Measurements from ENCODE around the gene INTS11. TPM values are rescaled to one million over a fixed set of nuclear protein-coding genes. Genes with fewer than 3 reads are reported as not detected.

INTS11 gene
- total and polyA plus RNA-seq, 10 of the 15 experiments (the other 5 are each of a cell fraction or from before 2014, with no cell fraction given): 2.5 to 117 (median 77.7) TPM

DNA sequence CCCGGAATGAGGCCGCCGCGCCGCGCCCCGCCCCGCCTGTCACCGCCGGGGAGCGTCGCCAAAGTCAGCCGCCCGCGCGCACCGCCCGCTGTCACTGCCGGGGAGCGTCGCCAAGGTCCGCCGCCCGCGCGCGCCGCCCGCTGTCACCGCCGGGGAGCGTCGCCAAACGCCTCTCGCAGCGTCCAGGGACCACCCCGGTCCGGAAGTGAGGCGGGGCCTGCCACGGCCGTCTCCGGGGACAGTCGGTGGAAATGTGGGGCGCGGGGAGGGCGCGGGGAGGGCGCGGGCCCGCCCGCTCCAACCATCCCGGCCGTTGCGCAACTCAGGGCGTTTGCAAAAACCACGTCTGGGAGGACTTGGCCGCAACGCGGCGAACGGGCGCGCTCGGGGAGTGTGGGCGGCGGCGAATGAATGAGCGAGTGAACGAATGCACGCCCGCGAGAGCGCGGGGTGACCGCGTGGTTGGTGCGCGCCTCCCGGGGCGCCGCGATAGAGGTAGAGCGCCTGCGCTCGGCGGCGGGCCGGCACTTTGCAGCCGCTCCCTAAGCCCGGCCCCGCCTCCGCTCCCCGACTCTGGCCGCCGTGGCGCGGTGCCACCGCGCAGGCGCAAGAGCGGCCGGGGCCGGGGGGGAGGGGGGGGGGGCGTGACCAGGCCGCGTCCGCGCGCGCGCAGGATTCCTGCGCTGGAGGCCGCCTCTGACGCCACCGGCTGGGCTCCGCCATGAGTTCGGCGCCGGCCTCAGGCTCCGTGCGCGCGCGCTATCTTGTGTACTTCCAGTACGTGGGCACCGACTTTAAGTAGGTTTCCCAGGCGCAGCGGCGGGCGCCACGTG is 16.3 kb downstream of the INTS11 start, which contains the start of the genes ACAP3 and PUSL1:
ACAP3 (minus strand) TSS at position 8 of the 833 bp plus-strand sequence. CDS start 115 bp downstream, outside the sequence.
PUSL1 (plus strand) TSS at position 675 of the 833 bp plus-strand sequence; CDS start at position 722, 47 bp downstream.
- H3K4me3 ChIP-seq: peak within 1 kb of the TSS; percentile 84
- peak within 1 kb of the TSS; percentile 77 for H3K9ac ChIP-seq (ENCODE audit: control insufficient read depth, insufficient read depth, low read length)
- no peaks in the 10 kb centered on the region for H3K27me3 ChIP-seq (replicated peaks in 1 of 2; ENCODE audit: control insufficient read depth in 2 of 2, insufficient read depth in 2 of 2, low read length in 1 of 2)
- no peaks in the 10 kb centered on the region for H4K20me1 ChIP-seq (ENCODE audit: control insufficient read depth, insufficient read depth)
- peak within 1 kb of the TSS; percentile 87 for H2AFZ ChIP-seq (ENCODE audit: control insufficient read depth, low read depth, low read length)
- ChIA-PET SMC1A (ENCODE audit: uncharacterized antibody, unreplicated experiment) (no interaction called here), POLR2A (no interaction called here), CTCF (no interaction called here), RAD21 (ENCODE audit: unreplicated experiment) (no interaction called here)
- ATAC-seq (peak; percentile 68), FAIRE-seq (peak; percentile 65), DNase-seq (ENCODE audit: low read depth, low spot score) (peak; percentile 40)
- in situ Hi-C loops (cut with MboI): no loop called here
- BruUV-seq (replicated peaks): no TSS peak
- peaks cover 27% of the 10 kb centered on the region for H3K4me1 ChIP-seq (ENCODE audit: control insufficient read depth, insufficient read depth, low read length)
- peak within 1 kb of the TSS; percentile 78 for H3K27ac ChIP-seq (ENCODE audit: control insufficient read depth, insufficient read depth)
- peak within 1 kb of the TSS; percentile 99 for H3K4me2 ChIP-seq (ENCODE audit: control insufficient read depth, insufficient read depth)
- peaks cover 26% of the 10 kb centered on the region for H3K79me2 ChIP-seq (ENCODE audit: control insufficient read depth, insufficient read depth, low read length)
- intact Hi-C loops (cut with micrococcal nuclease; ENCODE audit: unreplicated experiment): loop anchor here (2.0 to 5.0 kb wide), 2 partner anchors 67 to 191 kb away; partner anchors contain the start of genes AURKAIP1 and C1orf159
- under 1% methylated on average over 93 of the region's 131 CpGs for WGBS (ENCODE audit: insufficient coverage, insufficient replicate concordance, low lambda C conversion rate, missing lambda C conversion rate)
- no peaks in the 10 kb centered on the region for H3K9me3 ChIP-seq (replicated peaks; ENCODE audit: control insufficient read depth, insufficient read depth, low read length)
- H3K36me3 ChIP-seq (ENCODE audit: control insufficient read depth in 2 of 2, insufficient read depth in 2 of 2, low read length in 1 of 2): peaks cover 0 to 14% of the 10 kb centered on the region in 2 experiments; a peak in 3 of 4 replicates
- no peak for TF ChIP-seq ZBTB40 (IDR thresholded peaks at IDR 0.05; ENCODE audit: borderline replicate concordance)
- no peak; the same call in 1 of the 2 replicates for TF ChIP-seq TAF1 (IDR thresholded peaks at IDR 0.05; ENCODE audit: borderline replicate concordance, low read depth, low read length)
- TF ChIP-seq, protein P1, sequence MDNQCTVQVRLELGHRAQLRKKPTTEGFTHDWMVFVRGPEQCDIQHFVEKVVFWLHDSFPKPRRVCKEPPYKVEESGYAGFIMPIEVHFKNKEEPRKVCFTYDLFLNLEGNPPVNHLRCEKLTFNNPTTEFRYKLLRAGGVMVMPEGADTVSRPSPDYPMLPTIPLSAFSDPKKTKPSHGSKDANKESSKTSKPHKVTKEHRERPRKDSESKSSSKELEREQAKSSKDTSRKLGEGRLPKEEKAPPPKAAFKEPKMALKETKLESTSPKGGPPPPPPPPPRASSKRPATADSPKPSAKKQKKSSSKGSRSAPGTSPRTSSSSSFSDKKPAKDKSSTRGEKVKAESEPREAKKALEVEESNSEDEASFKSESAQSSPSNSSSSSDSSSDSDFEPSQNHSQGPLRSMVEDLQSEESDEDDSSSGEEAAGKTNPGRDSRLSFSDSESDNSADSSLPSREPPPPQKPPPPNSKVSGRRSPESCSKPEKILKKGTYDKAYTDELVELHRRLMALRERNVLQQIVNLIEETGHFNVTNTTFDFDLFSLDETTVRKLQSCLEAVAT (IDR thresholded peaks at IDR 0.05): 0 out of 2 replicates have a peak, but pooled peaks have one; percentile 39
- 0 out of 2 replicates have a peak, but pooled peaks have one; percentile 45 for TF ChIP-seq TARDBP (IDR thresholded peaks at IDR 0.05; ENCODE audit: borderline replicate concordance)
- no peak; the same call in 1 of the 2 replicates for TF ChIP-seq NR2C1 (IDR thresholded peaks at IDR 0.05)
- no peak for TF ChIP-seq TCF12 (IDR thresholded peaks at IDR 0.05; ENCODE audit: low read depth, low read length)
- TF ChIP-seq MTA2 (IDR thresholded peaks at IDR 0.05; ENCODE audit: low read depth): no peak
- no peak for TF ChIP-seq BCL11A (IDR thresholded peaks at IDR 0.05; ENCODE audit: low read depth, low read length)
- no peak for TF ChIP-seq FOS (IDR thresholded peaks at IDR 0.05; ENCODE audit: borderline replicate concordance, extremely low read depth, insufficient read length)
- TF ChIP-seq POU2F2 (IDR thresholded peaks at IDR 0.05; ENCODE audit: borderline replicate concordance, low read depth, low read length): no peak
- no peak for TF ChIP-seq RBBP5 (conservative IDR thresholded peaks at IDR 0.05)
- no peak for TF ChIP-seq SIX5 (IDR thresholded peaks at IDR 0.05; ENCODE audit: low read depth, low read length, severe bottlenecking)
- TF ChIP-seq, protein P2, sequence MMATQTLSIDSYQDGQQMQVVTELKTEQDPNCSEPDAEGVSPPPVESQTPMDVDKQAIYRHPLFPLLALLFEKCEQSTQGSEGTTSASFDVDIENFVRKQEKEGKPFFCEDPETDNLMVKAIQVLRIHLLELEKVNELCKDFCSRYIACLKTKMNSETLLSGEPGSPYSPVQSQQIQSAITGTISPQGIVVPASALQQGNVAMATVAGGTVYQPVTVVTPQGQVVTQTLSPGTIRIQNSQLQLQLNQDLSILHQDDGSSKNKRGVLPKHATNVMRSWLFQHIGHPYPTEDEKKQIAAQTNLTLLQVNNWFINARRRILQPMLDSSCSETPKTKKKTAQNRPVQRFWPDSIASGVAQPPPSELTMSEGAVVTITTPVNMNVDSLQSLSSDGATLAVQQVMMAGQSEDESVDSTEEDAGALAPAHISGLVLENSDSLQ (IDR thresholded peaks at IDR 0.05): peak; percentile 46; the same call in 1 of the 2 replicates
- no peak; the same call in 1 of the 2 replicates for TF ChIP-seq HCFC1 (IDR thresholded peaks at IDR 0.05; ENCODE audit: low read length)
- no peak for TF ChIP-seq ZNF384 (IDR thresholded peaks at IDR 0.05; ENCODE audit: borderline replicate concordance, low read depth, low read length)
- peak; percentile 33 for TF ChIP-seq IKZF1 (conservative IDR thresholded peaks at IDR 0.05)
- no peak for TF ChIP-seq ATF3 (IDR thresholded peaks at IDR 0.05; ENCODE audit: borderline replicate concordance, extremely low read depth, low read depth, low read length)
